Omental fat pad (tissue), 4 donors: ENCODE results near the gene LHFPL2. TPM values are rescaled to one million over a fixed set of nuclear protein-coding genes. Genes with fewer than 3 reads are reported as not detected.

Experiments used
- ATAC-seq: fragments of 150-250 bp; one replicate; pipeline ENCODE4 v1.9.1; 2016; ENCODE audit warnings: mild to moderate bottlenecking, moderate library complexity; ENCODE audit not compliant: low FRiP score
- DNase-seq: peaks from one replicate; pipeline ENCODE4 v3.0.0-alpha.2; 2019; ENCODE audit warnings: low spot score
- total RNA-seq, 4 donors: library from RNA; depleted of rRNA; stranded (reverse); fragments of >200 nt; gene quantifications; one replicate each; pipeline ENCODE4 v1.1.0, GENCODE V29; 2016
- TF ChIP-seq, protein P1 (sequence below), 3 donors: fragments of 450-650 bp; IDR thresholded peaks; one replicate each; pipeline ENCODE4 v1.5.1; 2016 to 2017; ENCODE audit warnings: antibody characterized with exemption in 3 of 3, mild to moderate bottlenecking in 3 of 3, moderate library complexity in 2 of 3

The LHFPL2 gene
- total RNA-seq, 4 donors from 2014 or later, result 37.1 to 146 (median 45.9) TPM

GRCh38 chr5:78538240-78538850, 110.2 kb downstream of the LHFPL2 start:
- TF ChIP-seq, protein P1, sequence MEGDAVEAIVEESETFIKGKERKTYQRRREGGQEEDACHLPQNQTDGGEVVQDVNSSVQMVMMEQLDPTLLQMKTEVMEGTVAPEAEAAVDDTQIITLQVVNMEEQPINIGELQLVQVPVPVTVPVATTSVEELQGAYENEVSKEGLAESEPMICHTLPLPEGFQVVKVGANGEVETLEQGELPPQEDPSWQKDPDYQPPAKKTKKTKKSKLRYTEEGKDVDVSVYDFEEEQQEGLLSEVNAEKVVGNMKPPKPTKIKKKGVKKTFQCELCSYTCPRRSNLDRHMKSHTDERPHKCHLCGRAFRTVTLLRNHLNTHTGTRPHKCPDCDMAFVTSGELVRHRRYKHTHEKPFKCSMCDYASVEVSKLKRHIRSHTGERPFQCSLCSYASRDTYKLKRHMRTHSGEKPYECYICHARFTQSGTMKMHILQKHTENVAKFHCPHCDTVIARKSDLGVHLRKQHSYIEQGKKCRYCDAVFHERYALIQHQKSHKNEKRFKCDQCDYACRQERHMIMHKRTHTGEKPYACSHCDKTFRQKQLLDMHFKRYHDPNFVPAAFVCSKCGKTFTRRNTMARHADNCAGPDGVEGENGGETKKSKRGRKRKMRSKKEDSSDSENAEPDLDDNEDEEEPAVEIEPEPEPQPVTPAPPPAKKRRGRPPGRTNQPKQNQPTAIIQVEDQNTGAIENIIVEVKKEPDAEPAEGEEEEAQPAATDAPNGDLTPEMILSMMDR (IDR thresholded peaks at IDR 0.05), result no peak
- ATAC-seq (no peak), DNase-seq (no peak)

DNA sequence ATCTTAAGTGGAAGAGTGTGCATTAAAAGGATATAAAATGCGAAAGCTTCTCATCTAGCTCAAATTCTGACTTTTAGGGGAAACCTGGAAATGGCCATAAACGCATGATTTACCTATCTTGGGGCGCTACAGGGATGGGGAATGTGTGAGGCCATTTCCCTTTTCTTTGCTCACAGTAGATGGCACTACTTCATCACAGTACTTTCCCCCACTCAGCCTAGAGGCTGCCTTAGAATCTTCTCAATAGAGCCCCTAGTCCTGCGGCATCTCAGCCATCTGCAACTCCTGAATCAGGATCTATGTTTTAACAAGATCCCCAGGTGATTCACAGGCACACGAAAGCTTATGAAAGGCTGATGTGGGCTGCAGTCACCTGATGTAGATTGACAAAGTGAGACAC, 110.8 kb downstream of the LHFPL2 start:
- ATAC-seq (peak; percentile 22), DNase-seq (no peak)

DNA sequence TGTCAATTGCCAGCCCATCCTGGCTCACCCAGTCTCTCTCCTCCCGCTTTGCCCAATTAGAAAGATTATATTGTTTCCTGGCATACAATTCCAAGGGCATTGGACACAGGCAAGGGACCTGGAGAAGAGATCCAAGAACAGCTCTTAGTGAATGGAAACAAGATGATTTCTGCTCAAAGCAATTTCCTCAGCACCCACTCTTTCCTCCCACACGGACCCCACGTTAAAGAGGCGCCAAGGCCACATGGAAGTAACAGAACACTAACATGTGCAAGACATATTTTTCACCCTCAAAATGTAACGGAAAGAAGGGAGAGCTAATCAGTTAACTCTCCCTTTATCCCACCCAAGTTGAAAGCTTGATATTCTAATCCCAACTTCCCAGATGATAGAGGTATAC, 111.2 kb downstream of the LHFPL2 start:
- DNase-seq (no peak), ATAC-seq (no peak)
- TF ChIP-seq, protein P1 (IDR thresholded peaks at IDR 0.05), result no peak

More for the DNA sequence above, 110.8 kb downstream of the LHFPL2 start:
- TF ChIP-seq, protein P1 (IDR thresholded peaks at IDR 0.05), result no peak

GRCh38 chr5:78536661-78537196, 111.8 kb downstream of the LHFPL2 start:
- DNase-seq (no peak), ATAC-seq (no peak)
- TF ChIP-seq, protein P1 (IDR thresholded peaks at IDR 0.05), result no peak

- ATAC-seq (no peak), DNase-seq (no peak)
- TF ChIP-seq, protein P1 (IDR thresholded peaks at IDR 0.05), result no peak
Measured at GRCh38 chr5:78534905-78535200, 113.7 kb downstream of the LHFPL2 start.

DNA sequence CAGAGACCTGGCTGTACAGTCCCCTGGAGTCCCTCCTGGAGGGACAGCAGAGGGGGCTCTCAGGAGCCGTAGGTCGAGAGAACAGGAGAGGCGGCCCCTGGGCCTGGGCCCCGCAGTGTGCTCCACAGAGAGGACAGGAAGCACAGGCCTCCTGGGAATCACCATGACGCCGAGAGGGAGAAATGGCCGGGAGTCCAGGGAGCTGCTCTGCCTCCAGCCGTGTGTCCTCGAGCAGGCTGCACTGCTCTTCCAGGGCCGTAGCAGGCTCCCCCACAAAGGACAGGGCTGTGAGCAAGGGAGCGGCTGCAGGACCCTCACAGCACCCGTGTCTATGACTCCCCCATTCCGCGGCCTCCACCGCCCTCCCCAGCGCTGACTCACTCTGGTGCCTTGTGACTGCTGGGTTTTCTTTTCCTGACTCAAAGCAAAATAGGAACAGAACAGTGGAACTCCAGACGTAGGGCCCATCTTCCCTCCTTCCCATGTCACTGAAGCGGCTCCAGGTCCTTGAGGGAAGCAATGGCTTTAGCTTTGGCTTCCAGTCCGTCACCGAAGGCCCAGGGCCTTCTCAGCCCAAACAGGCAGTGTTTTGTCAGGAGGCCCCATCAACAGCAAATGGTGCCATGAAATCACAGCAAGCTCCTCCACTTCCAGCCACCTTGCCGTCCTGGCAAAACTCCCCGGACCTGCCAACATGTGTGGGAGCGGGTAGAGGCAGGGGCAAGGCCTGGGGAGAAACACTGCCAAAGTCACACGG, 114.2 kb downstream of the LHFPL2 start:
- TF ChIP-seq, protein P1 (IDR thresholded peaks at IDR 0.05), result no peak
- DNase-seq, result no peak
- ATAC-seq, result peak; percentile 11

- ATAC-seq, result no peak
- TF ChIP-seq, protein P1 (IDR thresholded peaks at IDR 0.05), result no peak
- DNase-seq, result no peak
Measured at GRCh38 chr5:78533356-78533755, 115.2 kb downstream of the LHFPL2 start.
